Smooth muscle cell (in vitro differentiated cells): ENCODE results near the gene NCCRP1. TPM values are rescaled to one million over a fixed set of nuclear protein-coding genes. Genes with fewer than 3 reads are reported as not detected.
"Not testable (repeated sequence)": the region's sequence is repeated elsewhere in the genome, so short reads cannot be mapped to it uniquely, and the experiment has no call there.

Experiments used
- DNase-seq: peaks from one replicate; lab custom pipeline; 2025; ENCODE audit not compliant: unreplicated experiment; lab: John Stamatoyannopoulos, UW
- H2AFZ ChIP-seq: fragments of 200-600 bp; sonication (generic); 2 replicates; pipeline ENCODE4 v1.6.0; 2016; ENCODE audit warnings: antibody characterized with exemption, low read depth, mild to moderate bottlenecking
- H3F3A ChIP-seq: fragments of 200-600 bp; sonication (generic); 2 replicates; pipeline ENCODE4 v1.6.0; 2017; ENCODE audit warnings: antibody characterized with exemption, low read depth
- H3K27ac ChIP-seq: fragments of 200-600 bp; sonication (generic); 2 replicates; pipeline ENCODE4 v1.5.1; 2016; ENCODE audit warnings: low read depth, mild to moderate bottlenecking
- H3K27me3 ChIP-seq: fragments of 200-600 bp; sonication (generic); 2 replicates; pipeline ENCODE4 v1.6.1; 2016; ENCODE audit warnings: low read depth, mild to moderate bottlenecking
- H3K36me3 ChIP-seq: fragments of 200-600 bp; sonication (generic); 2 replicates; pipeline ENCODE4 v1.5.1; 2016; ENCODE audit warnings: low read depth
- H3K4me1 ChIP-seq: fragments of 200-600 bp; sonication (generic); 2 replicates; pipeline ENCODE4 v1.5.1; 2016; ENCODE audit warnings: low read depth
- H3K4me2 ChIP-seq: fragments of 200-600 bp; sonication (generic); 2 replicates; pipeline ENCODE4 v1.6.0; 2016; ENCODE audit warnings: mild to moderate bottlenecking
- H3K4me3 ChIP-seq: fragments of 200-600 bp; sonication (generic); 2 replicates; pipeline ENCODE4 v1.5.1; 2016; ENCODE audit warnings: mild to moderate bottlenecking
- H3K79me2 ChIP-seq: fragments of 200-600 bp; sonication (generic); 2 replicates; pipeline ENCODE4 v1.6.0; 2016; ENCODE audit warnings: low read depth, mild to moderate bottlenecking
- H3K9ac ChIP-seq: fragments of 200-600 bp; sonication (generic); 2 replicates; pipeline ENCODE4 v1.6.0; 2016; ENCODE audit warnings: low read depth
- H3K9me3 ChIP-seq: fragments of 200-600 bp; sonication (generic); replicated peaks from 2 replicates; pipeline ENCODE4 v1.5.1; 2016; ENCODE audit warnings: low read depth
- H4K20me1 ChIP-seq: fragments of 200-600 bp; sonication (generic); 2 replicates; pipeline ENCODE4 v1.6.0; 2016; ENCODE audit warnings: low read depth
- CTCF ChIP-seq: fragments of 200-600 bp; sonication (generic); IDR thresholded peaks from 2 replicates; pipeline ENCODE4 v1.5.1; 2017; ENCODE audit warnings: borderline replicate concordance, mild to moderate bottlenecking, antibody characterized with exemption; ENCODE audit not compliant: insufficient read depth, poor library complexity, severe bottlenecking
- WGBS: methylation state at CpG from one replicate; pipeline ENCODE4 v1.1.7; 2016; ENCODE audit warnings: low lambda C conversion rate; 5-methylcytosine and 5-hydroxymethylcytosine counted together
- polyA plus RNA-seq: library from polyadenylated mRNA; unstranded; fragments of >200 nt; fragmentation: Nextera tagmentation; extraction: Ambion mirVana; gene quantifications from 2 replicates; pipeline ENCODE4 v1.2.1, GENCODE V29; 2016
- total RNA-seq: library from RNA; depleted of rRNA; stranded (reverse); fragments of >200 nt; gene quantifications from 2 replicates; pipeline ENCODE4 v1.2.3, GENCODE V29; 2014

Gene NCCRP1
- total and polyA plus RNA-seq, 2 experiments from 2014 or later = 1.5 to 4.0 TPM

GRCh38 chr19:39211731-39212374, 15.1 kb downstream of the NCCRP1 start:
- Histone ChIP-seq H3K4me1 (no peaks in the 10 kb centered on the region), H2AFZ (no peak overlapping the region), H3F3A (no peaks in the 10 kb centered on the region), H3K27ac (no peak overlapping the region), H3K4me3 (no peak overlapping the region), H3K79me2 (no peaks in the 10 kb centered on the region), H3K36me3 (no peaks in the 10 kb centered on the region), H3K9me3 (no peaks in the 10 kb centered on the region), H3K27me3 (no peaks in the 10 kb centered on the region), H3K9ac (no peak overlapping the region), H3K4me2 (no peak overlapping the region), H4K20me1 (no peaks in the 10 kb centered on the region)
- no peak for DNase-seq
- TF ChIP-seq CTCF = no peak
- WGBS = 63% methylated on average over 13 of the region's 13 CpGs

GRCh38 chr19:39212375-39212742, 15.6 kb downstream of the NCCRP1 start:
- Histone ChIP-seq H3K4me1 (no peaks in the 10 kb centered on the region), H2AFZ (no peak overlapping the region), H3K27me3 (no peaks in the 10 kb centered on the region), H3K36me3 (no peaks in the 10 kb centered on the region), H3K4me2 (no peak overlapping the region), H3K9ac (no peak overlapping the region), H3K9me3 (no peaks in the 10 kb centered on the region), H3K4me3 (no peak overlapping the region), H3K79me2 (no peaks in the 10 kb centered on the region), H4K20me1 (no peaks in the 10 kb centered on the region), H3F3A (no peaks in the 10 kb centered on the region), H3K27ac (no peak overlapping the region)
- no peak for DNase-seq
- 37% methylated on average over 8 of the region's 8 CpGs for whole genome bisulfite sequencing
- peak; percentile 20 for TF ChIP-seq CTCF

GRCh38 chr19:39215323-39215722, 18.6 kb downstream of the NCCRP1 start:
- H3K36me3 ChIP-seq, H3K9ac ChIP-seq, DNase-seq, H3F3A ChIP-seq, H4K20me1 ChIP-seq, H2AFZ ChIP-seq, H3K9me3 ChIP-seq, H3K27ac ChIP-seq, H3K4me1 ChIP-seq, H3K4me2 ChIP-seq, H3K27me3 ChIP-seq, H3K79me2 ChIP-seq, H3K4me3 ChIP-seq: not testable (repeated sequence)
- WGBS = 91% methylated on average over 3 of the region's 3 CpGs

- WGBS = 85% methylated on average over 5 of the region's 5 CpGs
- no peak overlapping the region for H3K4me2 ChIP-seq
- H4K20me1 ChIP-seq = no peaks in the 10 kb centered on the region
Measured at GRCh38 chr19:39217094-39217493, 20.3 kb downstream of the NCCRP1 start.

More at GRCh38 chr19:39217094-39217493, 20.3 kb downstream of the NCCRP1 start:
- Histone ChIP-seq H3K27me3 (no peaks in the 10 kb centered on the region), H3K36me3 (no peaks in the 10 kb centered on the region), H3K4me1 (no peaks in the 10 kb centered on the region), H3K9ac (no peak overlapping the region), H3K79me2 (no peaks in the 10 kb centered on the region), H2AFZ (no peak overlapping the region), H3K27ac (no peak overlapping the region), H3K4me3 (no peak overlapping the region), H3K9me3 (no peaks in the 10 kb centered on the region), H3F3A (no peaks in the 10 kb centered on the region)
- DNase-seq = no peak
- no peak for TF ChIP-seq CTCF
